ENCODE measurements around the gene FBXW7.

The FBXW7 gene

DNA sequence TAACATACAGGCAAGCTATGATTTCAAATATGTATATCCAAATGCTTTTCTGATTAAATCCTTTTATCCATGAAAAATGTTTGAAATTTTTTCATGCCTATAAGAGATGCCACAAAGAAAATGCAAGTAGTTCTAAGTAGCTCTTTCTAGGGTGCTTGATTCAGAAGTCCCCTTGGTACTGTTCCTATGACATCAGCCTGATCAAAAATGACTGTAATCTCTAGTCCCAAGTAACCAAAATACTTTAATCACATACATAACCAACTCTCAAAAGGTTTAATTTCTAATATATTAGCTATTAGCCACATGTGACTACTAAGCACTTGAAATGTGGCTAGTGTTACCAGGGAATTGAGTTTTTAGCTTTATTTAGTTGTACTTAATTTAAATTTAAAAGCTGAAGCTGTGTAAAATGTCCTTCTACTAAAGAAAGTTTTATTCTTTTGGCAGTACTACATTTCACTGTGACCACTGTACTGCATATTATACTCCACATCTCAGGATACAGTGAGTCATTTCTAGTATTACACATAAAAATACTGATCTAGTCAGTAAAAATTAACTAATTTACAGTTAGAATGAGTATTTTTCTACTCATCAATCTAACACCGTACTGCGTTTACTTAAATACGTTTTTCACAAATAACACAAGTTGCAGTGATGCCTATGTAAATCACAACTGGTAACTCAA lies 33.9 kb downstream of the FBXW7 start:
- no peak overlapping the region for H3K4me3 ChIP-seq (ENCODE audit: low read length)
- H3K27me3 ChIP-seq (ENCODE audit: control insufficient read depth, insufficient read depth, low read length) = no peaks in the 10 kb centered on the region
- no peak overlapping the region for H3K9ac ChIP-seq (ENCODE audit: low read length)
- H3K27ac ChIP-seq (ENCODE audit: low read depth, low read length) = no peak overlapping the region
- no peaks in the 10 kb centered on the region for H3K4me1 ChIP-seq (ENCODE audit: control insufficient read depth, insufficient read depth, low read length)
- H3K36me3 ChIP-seq (ENCODE audit: control insufficient read depth, insufficient read depth, low read length) = no peaks in the 10 kb centered on the region

DNA sequence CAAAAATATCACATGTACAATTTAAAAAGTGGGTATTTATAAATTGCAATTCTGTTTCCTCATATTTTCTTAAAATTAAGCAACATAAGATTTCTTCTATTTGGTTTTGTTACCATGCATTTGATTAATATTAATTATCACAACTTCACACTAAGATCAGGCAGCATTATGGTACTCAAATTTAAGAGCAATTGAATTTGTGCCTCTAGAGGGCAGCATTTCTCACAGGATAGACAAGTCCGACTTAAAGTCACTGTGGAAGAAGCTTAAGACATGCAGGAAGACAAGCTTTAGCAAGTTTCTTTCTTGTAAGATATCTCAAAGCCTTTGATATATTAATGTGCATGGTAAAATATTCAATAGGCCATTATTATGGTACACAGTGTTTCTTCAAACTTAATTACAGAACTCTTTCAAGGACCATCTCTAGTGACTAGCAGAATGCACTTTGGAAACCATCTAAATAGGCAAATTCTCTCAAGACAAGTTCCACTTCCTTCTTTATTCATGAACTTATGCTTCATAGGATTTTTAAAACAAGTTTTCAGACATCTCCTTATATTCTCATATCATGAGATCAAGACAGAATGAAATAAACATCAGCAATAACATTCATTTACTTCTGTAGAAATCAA lies 35.0 kb downstream of the FBXW7 start:
- H3K27ac ChIP-seq (ENCODE audit: low read depth, low read length) = no peak overlapping the region
- no peaks in the 10 kb centered on the region for H3K4me1 ChIP-seq (ENCODE audit: control insufficient read depth, insufficient read depth, low read length)
- H3K27me3 ChIP-seq (ENCODE audit: control insufficient read depth, insufficient read depth, low read length) = no peaks in the 10 kb centered on the region
- no peak overlapping the region for H3K9ac ChIP-seq (ENCODE audit: low read length)
- no peaks in the 10 kb centered on the region for H3K36me3 ChIP-seq (ENCODE audit: control insufficient read depth, insufficient read depth, low read length)
- no peak overlapping the region for H3K4me3 ChIP-seq (ENCODE audit: low read length)

DNA sequence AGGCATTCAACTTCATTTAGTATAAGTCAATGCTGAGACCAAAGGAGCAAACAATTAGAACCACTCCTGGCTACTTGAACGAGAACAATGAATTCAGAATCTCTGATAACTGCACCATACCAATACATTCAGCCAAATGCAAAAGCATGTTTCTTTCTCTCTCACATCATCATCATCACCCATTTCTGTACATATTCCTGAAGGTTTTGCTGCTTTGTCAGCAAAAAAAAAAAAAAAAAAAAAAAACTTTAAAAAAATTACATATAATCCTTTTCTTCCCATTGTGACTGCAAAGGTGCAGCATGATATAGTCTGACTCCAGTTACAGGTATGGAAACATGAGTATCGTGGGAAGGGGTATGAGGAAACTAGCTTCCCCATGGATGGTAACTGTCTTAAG lies 35.6 kb downstream of the FBXW7 start:
- Histone ChIP-seq H3K4me3 (ENCODE audit: low read length) (no peak overlapping the region), H3K9ac (ENCODE audit: low read length) (no peak overlapping the region), H3K27ac (ENCODE audit: low read depth, low read length) (no peak overlapping the region), H3K36me3 (ENCODE audit: control insufficient read depth, insufficient read depth, low read length) (no peaks in the 10 kb centered on the region), H3K27me3 (ENCODE audit: control insufficient read depth, insufficient read depth, low read length) (no peaks in the 10 kb centered on the region), H3K4me1 (ENCODE audit: control insufficient read depth, insufficient read depth, low read length) (no peaks in the 10 kb centered on the region)

DNA sequence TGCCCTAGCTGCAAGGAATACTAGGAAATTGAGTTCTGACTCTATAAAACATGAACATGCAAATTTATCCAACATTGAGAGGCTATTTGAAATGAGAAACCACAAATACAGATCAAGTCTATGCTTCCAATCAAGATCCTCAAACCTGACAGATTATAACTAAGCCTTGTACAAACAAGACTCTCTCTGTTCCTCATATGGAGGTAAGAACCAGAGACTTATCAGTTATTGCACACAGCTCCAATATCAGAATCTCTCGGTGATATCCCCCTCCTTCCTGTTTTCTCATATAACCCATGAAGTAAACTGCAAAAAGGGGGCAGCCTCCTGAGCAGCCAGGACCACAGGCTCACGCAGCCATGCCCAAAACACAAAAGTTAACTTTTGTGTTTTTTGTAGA lies 36.5 kb downstream of the FBXW7 start:
- Histone ChIP-seq H3K36me3 (ENCODE audit: control insufficient read depth, insufficient read depth, low read length) (no peaks in the 10 kb centered on the region), H3K27me3 (ENCODE audit: control insufficient read depth, insufficient read depth, low read length) (no peaks in the 10 kb centered on the region), H3K4me3 (ENCODE audit: low read length) (no peak overlapping the region), H3K4me1 (ENCODE audit: control insufficient read depth, insufficient read depth, low read length) (no peaks in the 10 kb centered on the region), H3K9ac (ENCODE audit: low read length) (no peak overlapping the region), H3K27ac (ENCODE audit: low read depth, low read length) (no peak overlapping the region)

DNA sequence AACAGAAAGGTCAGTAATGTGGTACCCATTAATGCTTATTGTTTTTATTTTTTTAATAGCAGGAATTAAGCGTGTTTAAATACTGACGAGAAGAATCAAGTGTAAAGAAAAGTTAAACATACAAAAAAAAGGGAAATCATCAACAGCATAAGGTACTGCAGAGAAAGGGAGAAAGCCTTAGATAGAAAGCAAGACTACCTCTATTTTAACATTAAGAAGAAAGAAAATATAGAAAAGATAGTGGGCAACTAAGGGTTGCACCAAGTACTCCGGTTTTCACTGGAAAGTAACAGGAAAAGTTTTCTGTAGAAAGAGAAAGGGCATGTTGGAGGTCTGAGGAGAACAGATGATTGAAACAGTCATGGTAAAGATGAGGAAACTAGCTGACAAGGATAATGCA lies 41.9 kb downstream of the FBXW7 start:
- no peak overlapping the region for H3K9ac ChIP-seq (ENCODE audit: low read length)
- no peak overlapping the region for H3K27ac ChIP-seq (ENCODE audit: low read depth, low read length)
- H3K36me3 ChIP-seq (ENCODE audit: control insufficient read depth, insufficient read depth, low read length) = no peaks in the 10 kb centered on the region
- H3K4me1 ChIP-seq (ENCODE audit: control insufficient read depth, insufficient read depth, low read length) = no peaks in the 10 kb centered on the region
- H3K4me3 ChIP-seq (ENCODE audit: low read length) = no peak overlapping the region
- no peaks in the 10 kb centered on the region for H3K27me3 ChIP-seq (ENCODE audit: control insufficient read depth, insufficient read depth, low read length)

DNA sequence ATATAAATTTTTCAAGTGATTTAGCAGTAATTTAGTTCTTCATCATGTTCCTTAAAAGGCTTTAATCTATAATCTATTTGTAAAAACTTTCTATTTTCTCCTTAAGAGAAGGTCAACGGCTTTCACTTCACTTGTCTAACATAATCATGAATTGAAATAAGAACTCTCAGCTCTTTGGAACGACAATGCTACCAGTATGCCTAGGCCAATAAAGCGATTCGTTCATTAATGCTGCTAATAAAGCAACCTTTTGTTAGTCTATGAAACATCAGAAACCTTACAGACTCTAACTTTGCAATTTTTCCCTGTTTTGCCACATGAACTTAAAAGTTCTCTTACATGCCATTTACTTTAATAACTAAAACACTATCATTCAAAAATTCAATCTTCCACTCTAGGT lies 47.6 kb downstream of the FBXW7 start:
- Histone ChIP-seq H3K36me3 (ENCODE audit: control insufficient read depth, insufficient read depth, low read length) (no peaks in the 10 kb centered on the region), H3K27ac (ENCODE audit: low read depth, low read length) (no peak overlapping the region), H3K9ac (ENCODE audit: low read length) (no peak overlapping the region), H3K4me3 (ENCODE audit: low read length) (no peak overlapping the region), H3K27me3 (ENCODE audit: control insufficient read depth, insufficient read depth, low read length) (no peaks in the 10 kb centered on the region), H3K4me1 (ENCODE audit: control insufficient read depth, insufficient read depth, low read length) (no peaks in the 10 kb centered on the region)

DNA sequence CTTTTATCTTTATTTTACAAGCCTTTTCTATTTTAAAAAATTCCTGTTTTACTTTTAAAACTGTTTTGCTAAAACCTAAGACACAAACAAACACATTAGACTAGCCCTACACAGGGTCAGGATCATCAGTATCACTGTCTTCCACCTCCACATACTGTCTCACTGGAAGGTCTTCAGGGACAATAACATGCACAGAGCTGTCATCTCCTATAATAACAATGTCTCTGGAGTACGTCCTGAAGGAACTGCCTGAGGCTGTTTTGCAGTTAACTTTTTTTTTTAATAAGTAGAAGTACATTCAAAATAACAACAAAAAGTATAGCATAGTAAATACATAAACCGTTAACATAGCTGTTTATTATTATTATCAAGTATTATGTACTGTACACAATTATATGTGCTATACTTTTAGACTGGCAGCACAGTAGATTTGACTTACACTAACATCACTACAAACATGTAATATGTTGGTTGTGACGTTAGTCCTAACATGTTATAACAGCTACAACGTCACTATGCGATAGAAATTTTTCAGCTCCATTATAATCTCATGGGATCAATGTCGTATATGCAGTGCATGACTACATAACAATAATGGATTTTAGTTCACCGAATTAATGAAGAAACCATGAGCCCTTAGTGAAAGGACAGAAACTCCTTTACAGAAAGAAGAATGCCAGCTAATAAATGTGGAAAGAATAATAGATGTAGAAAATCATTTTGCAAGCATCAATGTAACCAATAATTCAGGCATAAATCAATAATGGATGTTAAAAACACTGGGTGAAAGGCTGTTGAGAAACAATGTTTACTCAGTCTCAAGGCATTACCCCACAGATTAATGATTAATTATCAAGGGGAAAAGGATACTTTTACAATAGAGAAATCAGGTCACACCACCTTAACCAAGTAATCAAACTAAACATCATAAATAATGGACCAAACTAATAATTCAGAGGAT lies 49.2 kb downstream of the FBXW7 start:
- H3K27me3 ChIP-seq (ENCODE audit: control insufficient read depth, insufficient read depth, low read length) = no peaks in the 10 kb centered on the region
- no peaks in the 10 kb centered on the region for H3K4me1 ChIP-seq (ENCODE audit: control insufficient read depth, insufficient read depth, low read length)
- no peak overlapping the region for H3K27ac ChIP-seq (ENCODE audit: low read depth, low read length)
- no peak overlapping the region for H3K9ac ChIP-seq (ENCODE audit: low read length)
- H3K4me3 ChIP-seq (ENCODE audit: low read length) = no peak overlapping the region
- H3K36me3 ChIP-seq (ENCODE audit: control insufficient read depth, insufficient read depth, low read length) = no peaks in the 10 kb centered on the region

DNA sequence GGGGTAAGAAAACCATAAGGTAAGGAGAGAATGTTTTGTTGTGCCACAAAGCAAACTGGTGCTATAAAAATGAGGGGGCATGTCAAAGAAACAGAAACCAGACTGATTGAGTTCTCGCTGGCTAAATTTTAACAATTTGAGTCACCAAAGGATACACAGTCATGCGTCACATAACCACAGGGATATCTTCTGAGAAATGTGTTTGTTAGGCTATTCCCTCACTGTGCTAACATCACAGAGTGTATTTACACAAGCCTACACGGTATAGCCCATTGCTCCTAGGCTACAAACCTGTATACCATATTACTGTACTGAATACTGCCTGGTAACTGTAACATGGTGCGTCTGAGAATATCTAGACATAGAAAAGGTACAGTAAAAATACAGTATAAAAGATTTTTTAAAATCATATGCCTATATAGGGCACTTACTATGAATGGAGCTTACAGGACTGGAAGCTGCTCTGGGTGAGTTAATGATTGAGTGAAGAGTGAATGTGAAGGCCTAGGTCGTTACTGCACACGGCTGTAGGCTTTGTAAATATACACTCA lies 50.1 kb downstream of the FBXW7 start:
- Histone ChIP-seq H3K27ac (ENCODE audit: low read depth, low read length) (no peak overlapping the region), H3K4me1 (ENCODE audit: control insufficient read depth, insufficient read depth, low read length) (no peaks in the 10 kb centered on the region), H3K9ac (ENCODE audit: low read length) (no peak overlapping the region), H3K27me3 (ENCODE audit: control insufficient read depth, insufficient read depth, low read length) (no peaks in the 10 kb centered on the region), H3K36me3 (ENCODE audit: control insufficient read depth, insufficient read depth, low read length) (no peaks in the 10 kb centered on the region), H3K4me3 (ENCODE audit: low read length) (no peak overlapping the region)

DNA sequence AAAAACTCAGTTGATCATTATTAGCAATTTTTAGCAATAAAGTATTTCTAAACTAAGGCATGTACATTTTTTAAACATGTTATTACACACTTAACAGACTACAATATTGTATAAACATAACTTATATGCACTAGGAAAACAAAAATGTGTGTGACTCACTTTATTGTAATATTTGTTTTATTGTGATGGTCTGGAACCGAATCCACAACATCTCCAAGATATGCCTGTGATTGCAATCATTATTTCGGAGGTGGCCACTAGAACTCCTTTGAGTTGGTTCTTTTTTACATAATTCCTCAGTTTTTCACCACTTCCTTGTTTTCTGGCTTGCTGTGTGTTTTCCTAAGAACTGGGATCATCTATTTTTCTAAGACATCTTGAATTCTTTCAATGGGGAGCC lies 53.7 kb downstream of the FBXW7 start:
- H3K4me3 ChIP-seq (ENCODE audit: low read length) = no peak overlapping the region
- H3K36me3 ChIP-seq (ENCODE audit: control insufficient read depth, insufficient read depth, low read length) = no peaks in the 10 kb centered on the region
- no peaks in the 10 kb centered on the region for H3K4me1 ChIP-seq (ENCODE audit: control insufficient read depth, insufficient read depth, low read length)
- H3K9ac ChIP-seq (ENCODE audit: low read length) = no peak overlapping the region
- no peak overlapping the region for H3K27ac ChIP-seq (ENCODE audit: low read depth, low read length)
- H3K27me3 ChIP-seq (ENCODE audit: control insufficient read depth, insufficient read depth, low read length) = no peaks in the 10 kb centered on the region

DNA sequence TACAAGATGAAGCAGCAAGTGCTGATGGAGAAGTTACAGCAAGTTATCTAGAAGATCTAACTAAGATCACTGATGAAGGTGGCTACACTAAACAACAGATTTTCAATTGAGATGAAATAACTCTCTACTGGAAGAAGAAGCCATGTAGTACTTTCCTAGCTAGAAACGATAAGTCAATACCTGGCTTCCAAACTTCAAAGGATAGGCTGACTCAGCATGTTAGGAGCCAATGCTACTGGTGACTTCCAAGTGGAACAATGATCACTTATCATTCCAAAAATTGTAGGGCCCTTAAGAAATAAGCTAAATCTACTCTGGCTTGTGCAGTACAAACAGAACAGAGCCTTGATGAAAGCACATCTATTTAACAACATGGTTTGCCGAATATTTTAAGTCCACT lies 55.0 kb downstream of the FBXW7 start:
- no peak overlapping the region for H3K4me3 ChIP-seq (ENCODE audit: low read length)
- H3K27ac ChIP-seq (ENCODE audit: low read depth, low read length) = no peak overlapping the region
- no peaks in the 10 kb centered on the region for H3K36me3 ChIP-seq (ENCODE audit: control insufficient read depth, insufficient read depth, low read length)
- no peak overlapping the region for H3K9ac ChIP-seq (ENCODE audit: low read length)
- H3K4me1 ChIP-seq (ENCODE audit: control insufficient read depth, insufficient read depth, low read length) = no peaks in the 10 kb centered on the region
- no peaks in the 10 kb centered on the region for H3K27me3 ChIP-seq (ENCODE audit: control insufficient read depth, insufficient read depth, low read length)

DNA sequence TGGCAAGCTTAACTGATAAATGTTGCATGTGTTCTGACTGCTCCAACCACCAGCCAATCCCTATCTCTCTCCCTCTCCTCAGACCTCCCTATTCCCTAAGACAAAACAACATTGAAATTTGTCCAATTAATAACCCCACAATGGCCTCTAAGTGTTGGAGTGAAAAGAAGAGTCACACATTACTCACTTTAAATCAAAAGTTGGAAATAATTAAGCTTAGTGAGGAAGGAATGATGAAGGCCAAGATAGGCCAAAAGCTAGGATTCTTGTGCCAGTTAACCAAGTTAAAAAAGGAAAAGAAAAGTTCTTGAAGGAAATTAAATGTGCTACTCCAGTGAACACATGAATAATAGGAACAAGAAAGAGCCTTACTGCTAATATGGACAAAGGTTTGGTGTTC lies 55.6 kb downstream of the FBXW7 start:
- no peak overlapping the region for H3K4me3 ChIP-seq (ENCODE audit: low read length)
- no peak overlapping the region for H3K9ac ChIP-seq (ENCODE audit: low read length)
- no peaks in the 10 kb centered on the region for H3K27me3 ChIP-seq (ENCODE audit: control insufficient read depth, insufficient read depth, low read length)
- H3K27ac ChIP-seq (ENCODE audit: low read depth, low read length) = no peak overlapping the region
- no peaks in the 10 kb centered on the region for H3K36me3 ChIP-seq (ENCODE audit: control insufficient read depth, insufficient read depth, low read length)
- H3K4me1 ChIP-seq (ENCODE audit: control insufficient read depth, insufficient read depth, low read length) = no peaks in the 10 kb centered on the region

DNA sequence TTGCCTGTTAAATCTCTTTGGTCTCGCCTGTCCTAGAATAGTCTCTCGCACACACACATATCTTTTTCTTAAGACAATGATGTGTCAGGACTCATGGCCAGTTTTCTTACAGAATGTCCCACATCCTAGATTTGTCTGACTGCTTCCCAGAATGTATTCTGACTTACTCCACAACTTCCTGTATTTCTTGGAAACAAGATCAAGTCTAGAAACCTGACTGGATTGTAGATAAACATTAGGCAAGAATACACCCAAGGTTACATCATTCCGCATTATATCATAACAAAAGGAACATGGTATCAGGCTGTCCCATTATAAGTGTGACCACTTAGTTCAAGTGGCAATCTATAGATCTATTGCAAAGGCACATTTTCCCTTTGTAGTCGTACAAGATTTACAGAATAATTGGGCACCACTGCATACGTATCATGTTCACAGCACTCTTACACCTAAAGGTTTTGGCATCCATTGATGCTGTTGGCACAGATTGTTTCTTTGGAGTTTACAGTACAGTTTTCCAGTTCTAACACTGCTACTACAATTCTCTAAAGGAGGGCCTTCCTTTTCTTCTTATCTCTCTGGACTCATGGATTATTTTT lies 56.4 kb downstream of the FBXW7 start:
- Histone ChIP-seq H3K4me1 (ENCODE audit: control insufficient read depth, insufficient read depth, low read length) (no peaks in the 10 kb centered on the region), H3K9ac (ENCODE audit: low read length) (no peak overlapping the region), H3K27ac (ENCODE audit: low read depth, low read length) (no peak overlapping the region), H3K4me3 (ENCODE audit: low read length) (no peak overlapping the region), H3K36me3 (ENCODE audit: control insufficient read depth, insufficient read depth, low read length) (no peaks in the 10 kb centered on the region), H3K27me3 (ENCODE audit: control insufficient read depth, insufficient read depth, low read length) (no peaks in the 10 kb centered on the region)

Data from rectal smooth muscle tissue (tissue), 1 donor.